ENCODE results near the gene MUC4.
"Not testable (repeated sequence)": the region's sequence is repeated elsewhere in the genome, so short reads cannot be mapped to it uniquely, and the experiment has no call there.

Gene MUC4

DNA sequence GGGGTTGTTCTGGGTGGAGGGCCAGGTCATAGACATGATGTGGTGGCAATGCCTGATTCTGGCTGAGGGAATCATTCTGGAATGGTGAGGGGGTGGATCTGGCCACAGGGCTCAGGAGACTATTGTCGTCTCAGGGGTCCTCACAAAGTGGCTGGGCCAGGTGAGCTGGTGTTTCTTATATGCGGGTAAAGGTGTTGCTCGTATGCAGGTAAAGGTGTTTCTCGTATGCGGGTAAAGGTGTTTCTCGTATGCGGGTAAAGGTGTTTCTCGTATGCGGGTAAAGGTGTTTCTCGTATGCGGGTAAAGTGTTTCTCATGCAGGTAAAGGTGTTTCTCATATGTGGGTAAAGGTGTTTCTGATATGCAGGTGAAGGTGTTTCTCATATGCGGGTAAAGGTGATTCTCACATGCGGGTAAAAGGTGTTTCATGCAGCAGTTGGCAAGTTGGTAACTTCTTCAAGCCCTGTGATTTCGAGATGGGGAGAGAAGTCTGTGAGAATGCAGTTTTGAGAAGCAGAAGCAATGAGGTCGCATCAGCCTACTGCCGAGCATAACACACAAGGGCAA lies 10.5 kb upstream of the MUC4 start:
- ChIA-PET CTCF (interaction anchor here (1.0 to 1.3 kb wide), 2 partner anchors 25 to 28 kb away, joined by 3 to 4 read pairs; no protein-coding TSS in a partner anchor), POLR2A (no interaction called here)
- TF ChIP-seq CTCF (IDR thresholded peaks at IDR 0.05; ENCODE audit: control extremely low read depth, extremely low read depth, low read depth, missing control alignments) = no peak
- DNase-seq (ENCODE audit: extremely low spot score) = no peak

DNA sequence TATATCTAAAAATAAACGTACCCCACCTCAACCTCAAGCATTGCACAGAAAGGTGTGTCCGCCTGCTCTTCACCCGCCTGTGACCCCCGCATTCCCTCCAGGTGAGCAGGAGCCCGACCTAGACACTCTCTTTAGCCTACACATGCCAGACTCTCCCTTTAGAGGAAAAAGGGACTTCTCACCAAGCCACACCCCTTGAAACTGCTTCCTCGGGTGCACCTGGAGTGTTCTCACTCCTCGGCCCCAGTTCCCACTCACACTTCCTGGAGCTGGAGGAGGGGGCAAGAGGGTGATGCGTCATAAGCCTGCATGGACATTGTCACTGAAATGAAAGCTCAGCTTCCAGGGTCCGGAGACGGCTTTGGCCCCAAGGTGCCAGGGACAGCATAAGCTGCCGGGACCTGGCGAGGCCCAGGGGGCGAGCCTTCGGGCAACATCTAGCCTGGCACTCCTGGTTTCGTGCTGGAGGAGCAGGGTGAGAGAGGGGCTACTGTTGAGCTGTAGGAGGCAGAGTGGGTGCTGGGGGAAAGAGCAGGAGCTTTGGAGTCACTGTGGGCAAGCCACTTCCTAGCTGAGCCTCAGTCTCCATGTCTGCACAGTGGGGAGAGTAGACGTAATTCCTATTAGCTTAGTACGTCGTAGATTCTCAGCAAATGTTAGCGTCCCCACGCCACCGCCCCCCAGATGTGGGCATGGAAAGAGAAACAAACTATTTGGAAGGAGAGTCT lies 9.8 kb upstream of the MUC4 start:
- CTCF ChIA-PET = interaction anchor here (1.0 to 1.3 kb wide), 2 partner anchors 24 to 29 kb away, joined by 3 to 4 read pairs; no protein-coding TSS in a partner anchor
- DNase-seq (ENCODE audit: extremely low spot score) = no peak

DNA sequence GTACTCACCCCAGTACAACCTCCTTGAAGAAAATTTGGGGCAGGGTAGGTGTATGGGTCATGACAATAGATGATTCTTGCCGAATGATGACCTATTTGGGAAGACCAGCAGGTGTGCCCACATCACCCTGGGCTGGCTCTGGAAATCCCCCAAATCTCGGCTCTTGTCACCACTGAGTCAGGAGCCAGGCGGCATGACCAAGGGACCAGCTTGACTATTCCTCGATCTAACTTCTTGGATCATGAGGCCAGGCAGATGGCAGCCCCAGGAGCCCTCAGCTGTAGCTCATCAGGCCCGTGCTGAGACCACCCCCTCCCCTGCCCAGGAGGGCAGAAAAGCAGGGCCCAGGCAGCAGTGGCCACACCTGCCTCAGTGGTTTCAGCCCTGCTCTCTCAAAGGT lies 9.2 kb upstream of the MUC4 start:
- no peak for DNase-seq (ENCODE audit: extremely low spot score)
- CTCF ChIA-PET = no interaction called here
- no peak for TF ChIP-seq CTCF (IDR thresholded peaks at IDR 0.05; ENCODE audit: control extremely low read depth, extremely low read depth, low read depth, missing control alignments)
- POLR2A ChIA-PET = no interaction called here

More for the DNA sequence above, 9.8 kb upstream of the MUC4 start:
- no peak for TF ChIP-seq CTCF (IDR thresholded peaks at IDR 0.05; ENCODE audit: control extremely low read depth, extremely low read depth, low read depth, missing control alignments)
- POLR2A ChIA-PET = no interaction called here

DNA sequence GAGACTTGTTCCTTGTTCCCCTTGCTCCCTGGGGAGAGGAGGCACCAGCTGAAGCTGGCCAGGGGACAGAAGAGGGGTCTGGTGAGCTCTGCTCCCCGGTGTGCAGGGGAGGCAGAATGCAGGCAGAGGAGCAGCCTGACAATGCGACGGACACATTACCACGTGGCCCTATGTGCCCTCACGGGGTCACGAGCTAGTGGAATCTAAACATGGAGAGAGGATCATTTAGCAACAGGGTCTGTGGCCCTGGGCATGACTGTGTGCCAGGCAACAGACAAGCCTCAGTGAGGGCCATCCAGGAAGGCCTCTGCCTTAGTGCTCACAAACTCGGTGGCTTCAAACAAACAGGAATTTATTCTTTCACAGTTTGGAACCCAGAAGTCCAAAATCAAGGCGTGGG lies 8.5 kb upstream of the MUC4 start:
- TF ChIP-seq CTCF (IDR thresholded peaks at IDR 0.05; ENCODE audit: control extremely low read depth, extremely low read depth, low read depth, missing control alignments) = no peak
- ChIA-PET CTCF (interaction anchor here (2.0 to 2.9 kb wide), 2 partner anchors 8 to 30 kb away, joined by 8 to 13 read pairs; no protein-coding TSS in a partner anchor), POLR2A (no interaction called here)

GRCh38 chr3:195818301-195818700 lies 6.6 kb upstream of the MUC4 start:
- POLR2A ChIA-PET = no interaction called here
- CTCF ChIA-PET = interaction anchor here (0.9 to 2.9 kb wide), 3 partner anchors 10 to 76 kb away, joined by 3 to 13 read pairs (median 8); no protein-coding TSS in a partner anchor
- DNase-seq (ENCODE audit: extremely low spot score) = no peak
- TF ChIP-seq CTCF (IDR thresholded peaks at IDR 0.05; ENCODE audit: control extremely low read depth, extremely low read depth, low read depth, missing control alignments) = no peak

More for the DNA sequence above, 8.5 kb upstream of the MUC4 start:
- DNase-seq (ENCODE audit: extremely low spot score) = no peak

- POLR2A ChIA-PET = no interaction called here
- CTCF ChIA-PET = interaction anchor here (0.9 to 2.9 kb wide), 2 partner anchors 33 to 77 kb away, joined by 3 to 13 read pairs; no protein-coding TSS in a partner anchor
- DNase-seq (ENCODE audit: extremely low spot score) = no peak
- no peak for TF ChIP-seq CTCF (IDR thresholded peaks at IDR 0.05; ENCODE audit: control extremely low read depth, extremely low read depth, low read depth, missing control alignments)
These were observed 5.9 kb upstream of the MUC4 start for GRCh38 chr3:195817578-195818135.

DNA sequence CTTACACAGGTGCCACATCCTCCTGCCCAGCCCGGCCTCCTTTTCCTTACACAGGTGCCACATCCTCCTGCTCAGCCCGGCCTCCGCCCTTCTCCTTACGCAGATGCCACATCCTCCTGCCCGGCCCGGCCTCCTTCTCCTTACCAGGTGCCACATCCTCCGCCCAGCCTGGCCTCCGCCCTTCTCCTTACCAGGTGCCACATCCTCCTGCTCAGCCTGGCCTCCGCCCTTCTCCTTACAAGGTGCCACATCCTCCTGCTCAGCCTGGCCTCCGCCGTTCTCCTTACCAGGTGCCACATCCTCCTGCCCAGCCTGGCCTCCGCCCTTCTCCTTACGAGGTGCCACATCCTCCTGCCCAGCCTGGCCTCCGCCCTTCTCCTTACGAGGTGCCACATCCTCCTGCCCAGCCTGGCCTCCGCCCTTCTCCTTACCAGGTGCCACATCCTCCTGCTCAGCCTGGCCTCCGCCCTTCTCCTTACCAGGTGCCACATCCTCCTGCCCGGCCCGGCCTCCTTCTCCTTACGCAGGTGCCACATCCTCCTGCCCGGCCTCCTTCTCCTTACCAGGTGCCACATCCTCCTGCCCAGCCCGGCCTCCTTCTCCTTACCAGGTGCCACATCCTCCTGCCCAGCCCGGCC lies 4.7 kb upstream of the MUC4 start:
- POLR2A ChIA-PET; DNase-seq (ENCODE audit: extremely low spot score); CTCF ChIA-PET: not testable (repeated sequence)

Data from GM10248 (cell line).